HepG2 (cell line): ENCODE results near the gene CCDC85A. TPM values are rescaled to one million over a fixed set of nuclear protein-coding genes. Genes with fewer than 3 reads are reported as not detected.

ENCODE experiments used
- ATAC-seq: fragments of 200-7000 bp; cut with Tn5 transposase; 3 replicates; pipeline ENCODE4 v1.9.1; 2020; ENCODE audit warnings: mild to moderate bottlenecking, moderate library complexity
- BruUV-seq: library from RNA; stranded (reverse); fragments of 400-500 nt; replicated peaks from 2 replicates; lab custom pipeline; 2021; lab: Mats Ljungman, UMichigan
- CTCF ChIA-PET: fragments of 300-600 bp; formaldehyde crosslinking; extraction: SDS; loops from one replicate; lab custom pipeline; 2021; ENCODE audit warnings: low total read pairs, inconsistent platforms, low intra/inter-chr PET ratio; lab: Yijun Ruan, JAX
- POLR2A ChIA-PET: fragments of 350-600 bp; sonication (Branson Sonifier 250); formaldehyde crosslinking; loops from one replicate; lab custom pipeline; 2020; ENCODE audit warnings: antibody characterized with exemption, inconsistent platforms; lab: Yijun Ruan, JAX
- DNase-seq: peaks from one replicate; pipeline ENCODE4 v3.0.0-alpha.2; 2015; ENCODE audit warnings: low spot score
- FAIRE-seq: peaks from 3 replicates; lab custom pipeline; 2011; peaks lifted over from hg19 to GRCh38; lab: Jason Lieb, UNC
- H2AFZ ChIP-seq: one replicate; pipeline ENCODE4 v1.6.1; 2011; ENCODE audit warnings: low read length, inconsistent platforms
- H3K27ac ChIP-seq: fragments of 300-600 bp; 3 replicates; pipeline ENCODE4 v1.8.0; 2011; ENCODE audit warnings: mixed run types, mild to moderate bottlenecking, mixed read lengths, low read length, inconsistent platforms; ENCODE audit not compliant: insufficient read depth; ENCODE audit errors: extremely low read length
- H3K27me3 ChIP-seq, 2 experiments: fragments of 200-600 bp in 1 of 2; 2 replicates in 1 of 2; 3 replicates in 1 of 2; pipeline versions ENCODE4 v1.6.0 to v1.8.0; 2011; ENCODE audit warnings: low read length in 2 of 2, mild to moderate bottlenecking in 2 of 2, moderate library complexity in 2 of 2, inconsistent platforms in 1 of 2; ENCODE audit not compliant: insufficient read depth in 2 of 2, control insufficient read depth in 1 of 2
- H3K36me3 ChIP-seq, 2 experiments: fragments of 200-600 bp in 1 of 2; replicated peaks in 1 of 2; 2 replicates in 1 of 2; 3 replicates in 1 of 2; pipeline versions ENCODE4 v1.5.1 to v1.8.0; 2011; ENCODE audit warnings: low read length in 2 of 2, inconsistent platforms in 1 of 2; ENCODE audit not compliant: insufficient read depth in 2 of 2, control insufficient read depth in 1 of 2
- H3K4me1 ChIP-seq: 2 replicates; pipeline ENCODE4 v1.5.1; 2012; ENCODE audit warnings: low read length, inconsistent platforms; ENCODE audit not compliant: insufficient read depth
- H3K4me2 ChIP-seq: 2 replicates; pipeline ENCODE4 v1.6.0; 2011; ENCODE audit warnings: low read depth, low read length, inconsistent platforms
- H3K4me3 ChIP-seq, 3 experiments: fragments of 200-600 bp in 1 of 3; sonication (generic), shearing (Covaris generic) in 1 of 3; replicated peaks in 1 of 3; 2 replicates each; pipeline ENCODE4 v1.5.1; 2011 to 2016; ENCODE audit warnings: low read length in 3 of 3, inconsistent platforms in 2 of 3, low read depth in 2 of 3, mild to moderate bottlenecking in 2 of 3, control low read depth in 1 of 3, mixed read lengths in 1 of 3; ENCODE audit not compliant: insufficient read depth in 1 of 3
- H3K79me2 ChIP-seq: one replicate; pipeline ENCODE4 v1.6.1; 2011; ENCODE audit warnings: low read length, inconsistent platforms; ENCODE audit not compliant: insufficient read depth
- H3K9ac ChIP-seq: 2 replicates; pipeline ENCODE4 v1.6.0; 2011; ENCODE audit warnings: mild to moderate bottlenecking, low read depth, low read length, inconsistent platforms; ENCODE audit not compliant: insufficient read depth
- H3K9me3 ChIP-seq: 2 replicates; pipeline ENCODE4 v1.5.1; 2012; ENCODE audit warnings: mild to moderate bottlenecking, low read length
- H4K20me1 ChIP-seq: 2 replicates; pipeline ENCODE4 v1.6.0; 2011; ENCODE audit warnings: inconsistent platforms, mild to moderate bottlenecking, low read length, moderate library complexity; ENCODE audit not compliant: insufficient read depth
- BRD4 ChIP-seq: sonication (generic); formaldehyde crosslinking; IDR thresholded peaks from 2 replicates; pipeline ENCODE4 v1.4.0; 2020; ENCODE audit warnings: missing genetic modification reagents
- E2F1 ChIP-seq: sonication (generic); formaldehyde crosslinking; IDR thresholded peaks from 2 replicates; pipeline ENCODE4 v1.5.0; 2020; ENCODE audit warnings: missing genetic modification reagents
- FOXK2 ChIP-seq: fragments of 450-650 bp; IDR thresholded peaks from 2 replicates; pipeline ENCODE4 v1.6.1; 2016
- GATAD1 ChIP-seq: IDR thresholded peaks from 2 replicates; pipeline ENCODE4 v1.6.1; 2016; ENCODE audit warnings: missing genetic modification reagents, missing compliant biosample characterization
- HIVEP1 ChIP-seq: sonication (generic); formaldehyde crosslinking; IDR thresholded peaks from 2 replicates; pipeline ENCODE4 v1.4.0; 2020; ENCODE audit warnings: mild to moderate bottlenecking, missing genetic modification reagents
- IKZF1 ChIP-seq: fragments of 450-650 bp; IDR thresholded peaks from 2 replicates; pipeline ENCODE4 v1.7.1; 2016
- ISL2 ChIP-seq: sonication (generic); formaldehyde crosslinking; IDR thresholded peaks from 2 replicates; pipeline ENCODE4 v1.5.0; 2020; ENCODE audit warnings: missing genetic modification reagents
- SMARCE1 ChIP-seq: fragments of 450-650 bp; IDR thresholded peaks from 2 replicates; pipeline ENCODE4 v1.6.1; 2017; ENCODE audit warnings: borderline replicate concordance
- STAG1 ChIP-seq: sonication (generic); formaldehyde crosslinking; IDR thresholded peaks from 2 replicates; pipeline ENCODE4 v1.4.0; 2020; ENCODE audit warnings: missing genetic modification reagents
- ZIK1 ChIP-seq: sonication (generic); formaldehyde crosslinking; IDR thresholded peaks from 2 replicates; pipeline ENCODE4 v1.5.0; 2020; ENCODE audit warnings: mild to moderate bottlenecking, low read depth, missing genetic modification reagents, borderline replicate concordance
- ZNF12 ChIP-seq: sonication (generic); formaldehyde crosslinking; IDR thresholded peaks from 2 replicates; pipeline ENCODE4 v1.5.0; 2020; ENCODE audit warnings: missing genetic modification reagents
- ZNF512 ChIP-seq: sonication (generic); formaldehyde crosslinking; IDR thresholded peaks from 2 replicates; pipeline ENCODE4 v1.4.0; 2020; ENCODE audit warnings: mild to moderate bottlenecking, missing genetic modification reagents
- ZNF547 ChIP-seq: sonication (generic); formaldehyde crosslinking; IDR thresholded peaks from 2 replicates; pipeline ENCODE4 v1.5.1; 2020; ENCODE audit warnings: mild to moderate bottlenecking, missing genetic modification reagents
- ZNF737 ChIP-seq: sonication (generic); formaldehyde crosslinking; IDR thresholded peaks from 2 replicates; pipeline ENCODE4 v1.5.0; 2020; ENCODE audit warnings: missing genetic modification reagents, mild to moderate bottlenecking, borderline replicate concordance
- WGBS: methylation state at CpG from one replicate; pipeline ENCODE4 v1.1.6; 2017; ENCODE audit warnings: low lambda C conversion rate; 5-methylcytosine and 5-hydroxymethylcytosine counted together
- in situ Hi-C: cut with HindIII; loops from 2 replicates; pipeline ENCODE4 v1.10.0; 2017; ENCODE audit warnings: low pct_unique_long_range_greater_than_20kb; ENCODE audit not compliant: extremely low pct_ligation_motif_present
- intact Hi-C: fragments of 100-400 bp; cut with micrococcal nuclease; formaldehyde crosslinking; loops from one replicate; pipeline ENCODE4 v1.10.0; 2022; ENCODE audit not compliant: unreplicated experiment
- polyA plus RNA-seq, 8 experiments: library from polyadenylated mRNA; depleted of rRNA in 3 of 8; stranded (reverse) in 7 of 8; unstranded in 1 of 8; fragments of >200 nt; fragmentation: Illumina TruSeq in 4 of 8; extraction: Trizol in 4 of 8; gene quantifications; 2 replicates each; pipeline versions ENCODE4 v1.2.1 to v1.2.3, GENCODE V29; 2011 to 2016; ENCODE audit warnings: low read depth in 4 of 8, missing spikeins in 1 of 8, mixed read lengths in 1 of 8; ENCODE audit not compliant: insufficient read depth in 1 of 8
- total RNA-seq, 5 experiments: library from RNA; depleted of rRNA; stranded (reverse); fragments of >200 nt; fragmentation: Illumina TruSeq; extraction: Trizol; gene quantifications; 2 replicates each; pipeline ENCODE4 v1.2.3, GENCODE V29; 2016; ENCODE audit warnings: low read depth in 1 of 5
- TF ChIP-seq, protein P1 (sequence below): sonication (generic); formaldehyde crosslinking; IDR thresholded peaks from 2 replicates; pipeline ENCODE4 v1.5.0; 2020; ENCODE audit warnings: missing genetic modification reagents, mild to moderate bottlenecking, borderline replicate concordance
- TF ChIP-seq, protein P2 (sequence below): sonication (generic); formaldehyde crosslinking; IDR thresholded peaks from 2 replicates; pipeline ENCODE4 v1.4.0; 2020; ENCODE audit warnings: missing genetic modification reagents
- TF ChIP-seq, protein P3 (sequence below): IDR thresholded peaks from 2 replicates; pipeline ENCODE4 v1.6.1; 2016; ENCODE audit warnings: low read depth, control low read depth
- TF ChIP-seq, protein P4 (sequence below): sonication (generic); formaldehyde crosslinking; IDR thresholded peaks from 2 replicates; pipeline ENCODE4 v1.4.0; 2020; ENCODE audit warnings: missing genetic modification reagents

The CCDC85A gene
- total and polyA plus RNA-seq, 2 of the 13 experiments (the other 11 are each of a cell fraction or from before 2014, with no cell fraction given): not detected

- no peak for DNase-seq
- no peak overlapping the region for H2AFZ ChIP-seq
- whole genome bisulfite sequencing: under 1% methylated on average over 4 of the region's 4 CpGs
- H3K36me3 ChIP-seq: no peaks in the 10 kb centered on the region
- H3K9ac ChIP-seq: no peak overlapping the region
- CTCF ChIA-PET: no interaction called here
- H3K9me3 ChIP-seq: no peaks in the 10 kb centered on the region
- H3K4me1 ChIP-seq: no peaks in the 10 kb centered on the region
- BruUV-seq: no TSS peak
- FAIRE-seq: no peak
- H3K27ac ChIP-seq: no peak overlapping the region
- no peak overlapping the region for H3K4me2 ChIP-seq
- H4K20me1 ChIP-seq: no peaks in the 10 kb centered on the region
- H3K4me3 ChIP-seq: no peak overlapping the region
- in situ Hi-C loops: no loop called here
- H3K27me3 ChIP-seq: no peaks in the 10 kb centered on the region
- POLR2A ChIA-PET: no interaction called here
- intact Hi-C loops: no loop called here
- ATAC-seq: no peak
- no peaks in the 10 kb centered on the region for H3K79me2 ChIP-seq
- no peak for TF ChIP-seq ISL2
- no peak for TF ChIP-seq BRD4 (CRISPR knock-in tag)
- TF ChIP-seq STAG1 (CRISPR knock-in tag): no peak
- TF ChIP-seq ZNF12 (CRISPR knock-in tag): no peak
- no peak for TF ChIP-seq ZNF547 (CRISPR knock-in tag)
- TF ChIP-seq ZIK1: no peak
- TF ChIP-seq ZNF512: no peak
- TF ChIP-seq, protein P1, sequence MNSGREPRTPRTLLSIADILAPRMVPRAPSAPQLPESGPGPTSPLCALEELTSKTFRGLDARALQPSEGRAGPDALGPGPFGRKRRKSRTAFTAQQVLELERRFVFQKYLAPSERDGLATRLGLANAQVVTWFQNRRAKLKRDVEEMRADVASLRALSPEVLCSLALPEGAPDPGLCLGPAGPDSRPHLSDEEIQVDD (CRISPR knock-in tag): no peak
- no peak for TF ChIP-seq FOXK2
- no peak for TF ChIP-seq IKZF1
- TF ChIP-seq ZNF737 (CRISPR knock-in tag): no peak
- TF ChIP-seq SMARCE1: no peak
- TF ChIP-seq, protein P2, sequence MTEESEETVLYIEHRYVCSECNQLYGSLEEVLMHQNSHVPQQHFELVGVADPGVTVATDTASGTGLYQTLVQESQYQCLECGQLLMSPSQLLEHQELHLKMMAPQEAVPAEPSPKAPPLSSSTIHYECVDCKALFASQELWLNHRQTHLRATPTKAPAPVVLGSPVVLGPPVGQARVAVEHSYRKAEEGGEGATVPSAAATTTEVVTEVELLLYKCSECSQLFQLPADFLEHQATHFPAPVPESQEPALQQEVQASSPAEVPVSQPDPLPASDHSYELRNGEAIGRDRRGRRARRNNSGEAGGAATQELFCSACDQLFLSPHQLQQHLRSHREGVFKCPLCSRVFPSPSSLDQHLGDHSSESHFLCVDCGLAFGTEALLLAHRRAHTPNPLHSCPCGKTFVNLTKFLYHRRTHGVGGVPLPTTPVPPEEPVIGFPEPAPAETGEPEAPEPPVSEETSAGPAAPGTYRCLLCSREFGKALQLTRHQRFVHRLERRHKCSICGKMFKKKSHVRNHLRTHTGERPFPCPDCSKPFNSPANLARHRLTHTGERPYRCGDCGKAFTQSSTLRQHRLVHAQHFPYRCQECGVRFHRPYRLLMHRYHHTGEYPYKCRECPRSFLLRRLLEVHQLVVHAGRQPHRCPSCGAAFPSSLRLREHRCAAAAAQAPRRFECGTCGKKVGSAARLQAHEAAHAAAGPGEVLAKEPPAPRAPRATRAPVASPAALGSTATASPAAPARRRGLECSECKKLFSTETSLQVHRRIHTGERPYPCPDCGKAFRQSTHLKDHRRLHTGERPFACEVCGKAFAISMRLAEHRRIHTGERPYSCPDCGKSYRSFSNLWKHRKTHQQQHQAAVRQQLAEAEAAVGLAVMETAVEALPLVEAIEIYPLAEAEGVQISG: no peak
- TF ChIP-seq GATAD1 (CRISPR knock-in tag): no peak
- TF ChIP-seq HIVEP1 (CRISPR knock-in tag): no peak
- TF ChIP-seq, protein P3, sequence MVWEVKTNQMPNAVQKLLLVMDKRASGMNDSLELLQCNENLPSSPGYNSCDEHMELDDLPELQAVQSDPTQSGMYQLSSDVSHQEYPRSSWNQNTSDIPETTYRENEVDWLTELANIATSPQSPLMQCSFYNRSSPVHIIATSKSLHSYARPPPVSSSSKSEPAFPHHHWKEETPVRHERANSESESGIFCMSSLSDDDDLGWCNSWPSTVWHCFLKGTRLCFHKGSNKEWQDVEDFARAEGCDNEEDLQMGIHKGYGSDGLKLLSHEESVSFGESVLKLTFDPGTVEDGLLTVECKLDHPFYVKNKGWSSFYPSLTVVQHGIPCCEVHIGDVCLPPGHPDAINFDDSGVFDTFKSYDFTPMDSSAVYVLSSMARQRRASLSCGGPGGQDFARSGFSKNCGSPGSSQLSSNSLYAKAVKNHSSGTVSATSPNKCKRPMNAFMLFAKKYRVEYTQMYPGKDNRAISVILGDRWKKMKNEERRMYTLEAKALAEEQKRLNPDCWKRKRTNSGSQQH (CRISPR knock-in tag): no peak
- no peak for TF ChIP-seq E2F1 (CRISPR knock-in tag)
- TF ChIP-seq, protein P4, sequence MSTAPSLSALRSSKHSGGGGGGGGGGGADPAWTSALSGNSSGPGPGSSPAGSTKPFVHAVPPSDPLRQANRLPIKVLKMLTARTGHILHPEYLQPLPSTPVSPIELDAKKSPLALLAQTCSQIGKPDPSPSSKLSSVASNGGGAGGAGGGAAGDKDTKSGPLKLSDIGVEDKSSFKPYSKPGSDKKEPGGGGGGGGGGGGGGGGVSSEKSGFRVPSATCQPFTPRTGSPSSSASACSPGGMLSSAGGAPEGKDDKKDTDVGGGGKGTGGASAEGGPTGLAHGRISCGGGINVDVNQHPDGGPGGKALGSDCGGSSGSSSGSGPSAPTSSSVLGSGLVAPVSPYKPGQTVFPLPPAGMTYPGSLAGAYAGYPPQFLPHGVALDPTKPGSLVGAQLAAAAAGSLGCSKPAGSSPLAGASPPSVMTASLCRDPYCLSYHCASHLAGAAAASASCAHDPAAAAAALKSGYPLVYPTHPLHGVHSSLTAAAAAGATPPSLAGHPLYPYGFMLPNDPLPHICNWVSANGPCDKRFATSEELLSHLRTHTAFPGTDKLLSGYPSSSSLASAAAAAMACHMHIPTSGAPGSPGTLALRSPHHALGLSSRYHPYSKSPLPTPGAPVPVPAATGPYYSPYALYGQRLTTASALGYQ (CRISPR knock-in tag): no peak
Measured at GRCh38 chr2:56318147-56318546, 134.4 kb downstream of the CCDC85A start.
